GM12878 (cell line): ENCODE results near the gene ARHGAP26. TPM values are rescaled to one million over a fixed set of nuclear protein-coding genes. Genes with fewer than 3 reads are reported as not detected.
A peak's percentile ranks its signal among the peaks of the same experiment; 100 is the strongest.

Experiments used
- BCL3 ChIP-seq: IDR thresholded peaks from 2 replicates; pipeline ENCODE4 v1.6.1; 2011; ENCODE audit warnings: borderline replicate concordance, low read depth, mild to moderate bottlenecking, moderate library complexity, low read length; ENCODE audit not compliant: insufficient read depth, poor library complexity, severe bottlenecking
- BHLHE40 ChIP-seq, 2 experiments: fragments of 450-650 bp in 1 of 2; IDR thresholded peaks; 2 replicates each; pipeline ENCODE4 v1.6.1; 2011 to 2017; ENCODE audit warnings: low read depth in 2 of 2, borderline replicate concordance in 1 of 2, improper control_type of control experiment in 1 of 2, low read length in 1 of 2, mild to moderate bottlenecking in 1 of 2
- CREB1 ChIP-seq: IDR thresholded peaks from 2 replicates; pipeline ENCODE4 v1.6.1; 2012; ENCODE audit warnings: low read depth, mild to moderate bottlenecking, inconsistent platforms
- FOXM1 ChIP-seq: IDR thresholded peaks from 2 replicates; pipeline ENCODE4 v1.6.1; 2012; ENCODE audit warnings: low read depth, mild to moderate bottlenecking, inconsistent platforms, low read length, moderate library complexity
- GATAD2B ChIP-seq: fragments of 450-650 bp; conservative IDR thresholded peaks from 2 replicates; pipeline ENCODE4 v1.6.1; 2017; ENCODE audit warnings: low read depth, mild to moderate bottlenecking, moderate library complexity
- MLLT1 ChIP-seq: fragments of 450-650 bp; IDR thresholded peaks from 2 replicates; pipeline ENCODE4 v1.6.1; 2016; ENCODE audit warnings: mild to moderate bottlenecking
- MYB ChIP-seq: fragments of 150-350 bp; IDR thresholded peaks from 2 replicates; pipeline ENCODE4 v1.6.1; 2014; ENCODE audit warnings: mild to moderate bottlenecking, low read depth, low read length, borderline replicate concordance
- NFXL1 ChIP-seq: fragments of 450-650 bp; IDR thresholded peaks from 2 replicates; pipeline ENCODE4 v1.6.1; 2017; ENCODE audit warnings: antibody characterized with exemption, mild to moderate bottlenecking, borderline replicate concordance
- NFYA ChIP-seq: IDR thresholded peaks from 2 replicates; pipeline ENCODE4 v1.6.1; 2011; ENCODE audit warnings: low read depth, mild to moderate bottlenecking, low read length, improper control_type of control experiment, borderline replicate concordance
- NR2C2 ChIP-seq: IDR thresholded peaks from 2 replicates; pipeline ENCODE4 v1.6.1; 2011; ENCODE audit warnings: borderline replicate concordance, low read depth; ENCODE audit not compliant: control insufficient read depth, insufficient read length
- PBX3 ChIP-seq: IDR thresholded peaks from 2 replicates; pipeline ENCODE4 v1.6.1; 2011; ENCODE audit warnings: mild to moderate bottlenecking, low read depth, low read length, moderate library complexity; ENCODE audit not compliant: insufficient replicate concordance
- POLR2AphosphoS5 ChIP-seq: IDR thresholded peaks from 2 replicates; pipeline ENCODE4 v1.6.1; 2011; ENCODE audit warnings: mild to moderate bottlenecking, low read length, inconsistent platforms
- SKIL ChIP-seq: fragments of 450-650 bp; IDR thresholded peaks from 2 replicates; pipeline ENCODE4 v1.6.1; 2017; ENCODE audit warnings: mild to moderate bottlenecking, low read depth, inconsistent platforms; ENCODE audit not compliant: poor library complexity, severe bottlenecking
- SMAD1 ChIP-seq: fragments of 450-650 bp; IDR thresholded peaks from 2 replicates; pipeline ENCODE4 v1.6.1; 2018; ENCODE audit warnings: mild to moderate bottlenecking, low read depth; ENCODE audit not compliant: partially characterized antibody
- SREBF1 ChIP-seq: IDR thresholded peaks from 2 replicates; pipeline ENCODE4 v1.6.1; 2012; ENCODE audit warnings: mild to moderate bottlenecking, low read length
- TBL1XR1 ChIP-seq: IDR thresholded peaks from 2 replicates; pipeline ENCODE4 v1.6.1; 2012; ENCODE audit warnings: low read depth, low read length, improper control_type of control experiment
- TCF7 ChIP-seq: IDR thresholded peaks from 2 replicates; pipeline ENCODE4 v1.6.1; 2014; ENCODE audit warnings: antibody characterized with exemption, borderline replicate concordance
- YY1 ChIP-seq: IDR thresholded peaks from 2 replicates; pipeline ENCODE4 v1.6.1; 2011; ENCODE audit warnings: low read depth, mild to moderate bottlenecking, low read length
- ZNF24 ChIP-seq: fragments of 450-650 bp; IDR thresholded peaks from 2 replicates; pipeline ENCODE4 v1.6.1; 2017; ENCODE audit warnings: antibody characterized with exemption, mild to moderate bottlenecking
- ZSCAN29 ChIP-seq: fragments of 450-650 bp; IDR thresholded peaks from 2 replicates; pipeline ENCODE4 v1.6.1; 2017; ENCODE audit warnings: mild to moderate bottlenecking, moderate library complexity
- polyA plus RNA-seq, 11 experiments: library from polyadenylated mRNA; depleted of rRNA in 4 of 11; unstranded in 6 of 11; stranded (reverse) in 5 of 11; fragments of >200 nt; fragmentation: Nextera tagmentation in 4 of 11; fragmentation: Illumina TruSeq in 1 of 11; extraction: Ambion mirVana in 4 of 11; extraction: Trizol in 1 of 11; gene quantifications; 1 replicate in 1 of 11; 2 replicates in 10 of 11; pipeline versions ENCODE4 v1.2.1 to v1.2.3, GENCODE V29; 2011 to 2016; ENCODE audit warnings: inconsistent platforms in 2 of 11, missing spikeins in 2 of 11, low read depth in 1 of 11
- total RNA-seq, 4 experiments: library from RNA; depleted of rRNA in 3 of 4; stranded (reverse); fragments of >200 nt in 3 of 4; fragmentation: Illumina TruSeq in 1 of 4; extraction: Trizol in 1 of 4; gene quantifications; 2 replicates each; pipeline versions ENCODE4 v1.2.1 to v1.2.3, GENCODE V29; 2013 to 2021

ARHGAP26 gene
- total and polyA plus RNA-seq, 10 of the 15 experiments (the other 5 are each of a cell fraction or from before 2014, with no cell fraction given): 9.4 to 41.5 (median 19.3) TPM

GRCh38 chr5:143008809-143009521, 238.8 kb downstream of the ARHGAP26 start (continued):
- TF ChIP-seq MLLT1 (peak; percentile 97), CREB1 (peak; percentile 99), ZSCAN29 (no peak; the same call in 1 of the 2 replicates), SREBF1 (peak; percentile 18; the same call in 1 of the 2 replicates), GATAD2B (peak; percentile 97), NFYA (no peak), ZNF24 (0 out of 2 replicates have a peak, but pooled peaks have one; percentile 13), MYB (0 out of 2 replicates have a peak, but pooled peaks have one; percentile 72), TBL1XR1 (peak; percentile 90), NFXL1 (no peak), BCL3 (peak; percentile 32), PBX3 (peak; percentile 41), POLR2AphosphoS5 (no peak), BHLHE40 (IDR thresholded peaks at IDR 0.05; ENCODE audit: borderline replicate concordance in 1 of 2, low read depth in 2 of 2, low read length in 1 of 2) (peak; percentile 91 to 92), FOXM1 (peak; percentile 93), SKIL (peak; percentile 99), SMAD1 (peak; percentile 97), NR2C2 (no peak), TCF7 (no peak), YY1 (no peak)
